K562 (cell line): ENCODE data around the gene INVS. TPM values are rescaled to one million over a fixed set of nuclear protein-coding genes. Genes with fewer than 3 reads are reported as not detected.

ENCODE experiments used
- ATAC-seq: fragments of 200-7000 bp; cut with Tn5 transposase; 3 replicates; pipeline ENCODE4 v1.9.1; 2020; ENCODE audit warnings: moderate library complexity
- BruUV-seq: library from RNA; stranded (reverse); fragments of 400-500 nt; replicated peaks from 2 replicates; lab custom pipeline; 2021; lab: Mats Ljungman, UMichigan
- CTCF ChIA-PET: fragments of 300-600 bp; formaldehyde crosslinking; extraction: SDS; loops from one replicate; lab custom pipeline; 2021; ENCODE audit warnings: low intra/inter-chr PET ratio; lab: Yijun Ruan, JAX
- POLR2A ChIA-PET: fragments of 300-600, 350-650 bp; sonication (Branson Sonifier 250); formaldehyde crosslinking; extraction: SDS; loops from one replicate; lab custom pipeline; 2021; ENCODE audit warnings: antibody characterized with exemption, inconsistent platforms; lab: Yijun Ruan, JAX
- DNase-seq, 4 experiments: peaks; one replicate each; pipeline versions ENCODE4 v3.0.0 to v3.0.0-alpha.2; 2011 to 2018; ENCODE audit warnings: low spot score in 3 of 4, mixed read lengths in 3 of 4; ENCODE audit errors: extremely low read depth in 1 of 4
- FAIRE-seq: peaks from 2 replicates; lab custom pipeline; 2011; peaks lifted over from hg19 to GRCh38; lab: Jason Lieb, UNC
- H2AFZ ChIP-seq: 2 replicates; pipeline ENCODE4 v1.6.0; 2011; ENCODE audit warnings: low read depth, low read length, control low read depth, inconsistent platforms
- H3K27ac ChIP-seq: fragments of 200-600 bp; 3 replicates; pipeline ENCODE4 v1.8.0; 2011; ENCODE audit warnings: low read depth, mild to moderate bottlenecking, control low read depth, inconsistent platforms, low read length, moderate library complexity, mixed read lengths; ENCODE audit errors: extremely low read depth
- H3K27me3 ChIP-seq, 2 experiments: fragments of 300-600 bp in 1 of 2; 2 replicates in 1 of 2; 3 replicates in 1 of 2; pipeline versions ENCODE4 v1.6.0 to v1.8.0; 2011; ENCODE audit warnings: inconsistent platforms in 2 of 2, low read length in 2 of 2, mild to moderate bottlenecking in 1 of 2, mixed read lengths in 1 of 2, moderate library complexity in 1 of 2; ENCODE audit not compliant: control insufficient read depth in 2 of 2, insufficient read depth in 2 of 2
- H3K36me3 ChIP-seq: fragments of 300-600 bp; 3 replicates; pipeline ENCODE4 v1.8.0; 2011; ENCODE audit warnings: mild to moderate bottlenecking, low read length, inconsistent platforms; ENCODE audit not compliant: control insufficient read depth, insufficient read depth
- H3K4me1 ChIP-seq, 2 experiments: fragments of 200-600 bp in 1 of 2; replicated peaks in 1 of 2; 2 replicates in 1 of 2; 3 replicates in 1 of 2; pipeline versions ENCODE4 v1.5.1 to v1.8.0; 2011; ENCODE audit warnings: inconsistent platforms in 2 of 2, low read length in 2 of 2, mild to moderate bottlenecking in 1 of 2, mixed read lengths in 1 of 2, moderate library complexity in 1 of 2; ENCODE audit not compliant: control insufficient read depth in 2 of 2, insufficient read depth in 2 of 2
- H3K4me2 ChIP-seq: 2 replicates; pipeline ENCODE4 v1.6.1; 2011; ENCODE audit warnings: low read length, control low read depth, inconsistent platforms, mixed read lengths; ENCODE audit not compliant: insufficient read depth
- H3K4me3 ChIP-seq: fragments of 200-600 bp; sonication (generic), shearing (Covaris generic); 2 replicates; pipeline ENCODE4 v1.5.1; 2016; ENCODE audit warnings: control low read depth, inconsistent platforms
- H3K79me2 ChIP-seq: fragments of 200-600 bp; 3 replicates; pipeline ENCODE4 v1.8.0; 2011; ENCODE audit warnings: low read length, inconsistent platforms; ENCODE audit not compliant: control insufficient read depth, insufficient read depth
- H3K9ac ChIP-seq, 2 experiments: 2 replicates each; pipeline versions ENCODE4 v1.6.0 to v1.6.1; 2011; ENCODE audit warnings: low read depth in 2 of 2, low read length in 2 of 2, control low read depth in 1 of 2, inconsistent platforms in 1 of 2, mild to moderate bottlenecking in 1 of 2, mixed read lengths in 1 of 2; ENCODE audit not compliant: insufficient read depth in 1 of 2
- H3K9me1 ChIP-seq: one replicate; pipeline ENCODE4 v1.6.0; 2011; ENCODE audit warnings: inconsistent platforms, mild to moderate bottlenecking, low read length, moderate library complexity; ENCODE audit not compliant: control insufficient read depth, insufficient read depth
- H3K9me3 ChIP-seq: replicated peaks from 2 replicates; pipeline ENCODE4 v1.5.1; 2011; ENCODE audit warnings: low read depth, low read length, inconsistent platforms; ENCODE audit not compliant: control insufficient read depth, insufficient read depth
- H4K20me1 ChIP-seq: replicated peaks from 2 replicates; pipeline ENCODE4 v1.6.1; 2011; ENCODE audit warnings: low read length, inconsistent platforms, mixed read lengths; ENCODE audit not compliant: control insufficient read depth, insufficient read depth
- ETV1 ChIP-seq: fragments of 450-650 bp; conservative IDR thresholded peaks from 2 replicates; pipeline ENCODE4 v1.6.1; 2016; ENCODE audit warnings: missing genetic modification characterization, control low read depth, low read depth, missing compliant biosample characterization
- GABPA ChIP-seq: fragments of 200-800 bp; sonication (Bioruptor generic); conservative IDR thresholded peaks from 2 replicates; pipeline ENCODE4 v1.6.1; 2016; ENCODE audit warnings: low read depth, missing genetic modification characterization, missing compliant biosample characterization
- MEIS2 ChIP-seq: fragments of 450-650 bp; IDR thresholded peaks from 2 replicates; pipeline ENCODE4 v1.6.1; 2014; ENCODE audit warnings: mild to moderate bottlenecking; ENCODE audit not compliant: partially characterized antibody
- RAD21 ChIP-seq, 2 experiments: fragments of 250-450 bp in 1 of 2; fragments of 450-650 bp in 1 of 2; sonication (Bioruptor Pico) in 1 of 2; formaldehyde crosslinking in 1 of 2; IDR thresholded peaks in 1 of 2; conservative IDR thresholded peaks in 1 of 2; 2 replicates each; pipeline versions ENCODE4 v1.4.0 to v1.8.0; 2020 to 2022; ENCODE audit warnings: mild to moderate bottlenecking in 2 of 2, moderate library complexity in 1 of 2
- RERE ChIP-seq: sonication (generic); formaldehyde crosslinking; IDR thresholded peaks from 2 replicates; pipeline ENCODE4 v1.8.0; 2023; ENCODE audit warnings: missing genetic modification reagents, mild to moderate bottlenecking, borderline replicate concordance
- SIX5 ChIP-seq, 2 experiments: IDR thresholded peaks; 2 replicates each; pipeline ENCODE4 v1.6.1; 2011; ENCODE audit warnings: low read length in 2 of 2, borderline replicate concordance in 1 of 2, low read depth in 1 of 2, mild to moderate bottlenecking in 1 of 2, moderate library complexity in 1 of 2; ENCODE audit not compliant: insufficient read depth in 1 of 2
- SMC3 ChIP-seq: conservative IDR thresholded peaks from 2 replicates; pipeline ENCODE4 v1.6.1; 2011; ENCODE audit warnings: low read depth, low read length, improper control_type of control experiment; ENCODE audit not compliant: insufficient read depth
- ZNF12 ChIP-seq: sonication (generic); formaldehyde crosslinking; IDR thresholded peaks from 2 replicates; pipeline ENCODE4 v1.4.0; 2020; ENCODE audit warnings: mild to moderate bottlenecking, missing genetic modification reagents
- WGBS: fragments of 100-300 bp; shearing (Covaris generic); methylation state at CpG from one replicate; pipeline ENCODE4 v1.1.6; 2016; ENCODE audit warnings: low coverage, mixed read lengths; ENCODE audit not compliant: insufficient coverage; ENCODE audit errors: missing lambda C conversion rate; 5-methylcytosine and 5-hydroxymethylcytosine counted together
- in situ Hi-C: fragments of 300-500 bp; cut with MboI; formaldehyde crosslinking; loops from 4 replicates; pipeline ENCODE4 v1.15.0; 2018; ENCODE audit warnings: inconsistent platforms, mixed read lengths
- intact Hi-C: fragments of 100-400 bp; cut with micrococcal nuclease; formaldehyde crosslinking; loops from 2 replicates; pipeline ENCODE4 v1.14.2; 2022
- polyA plus RNA-seq, 8 experiments: library from polyadenylated mRNA; depleted of rRNA in 4 of 8; stranded (reverse) in 5 of 8; unstranded in 3 of 8; fragments of >200 nt; fragmentation: Nextera tagmentation in 2 of 8; fragmentation: Illumina TruSeq in 1 of 8; extraction: Ambion mirVana in 2 of 8; extraction: Trizol in 1 of 8; gene quantifications; 2 replicates each; pipeline versions ENCODE4 v1.2.1 to v1.2.3, GENCODE V29; 2011 to 2014; ENCODE audit warnings: inconsistent platforms in 1 of 8, missing spikeins in 1 of 8
- total RNA-seq, 7 experiments: library from RNA; depleted of rRNA in 6 of 7; stranded (reverse); fragments of >200 nt in 6 of 7; fragmentation: Illumina TruSeq in 2 of 7; extraction: Trizol in 2 of 7; gene quantifications; 2 replicates each; pipeline versions ENCODE4 v1.2.1 to v1.2.3, GENCODE V29; 2011 to 2021; ENCODE audit warnings: low replicate concordance in 1 of 7
- TF ChIP-seq, protein P1 (sequence below): fragments of 450-650 bp; IDR thresholded peaks from 2 replicates; pipeline ENCODE4 v1.6.1; 2016
- TF ChIP-seq, protein P2 (sequence below), 2 experiments: IDR thresholded peaks in 1 of 2; conservative IDR thresholded peaks in 1 of 2; 2 replicates each; pipeline ENCODE4 v1.6.1; 2016; ENCODE audit warnings: low read depth in 2 of 2, mild to moderate bottlenecking in 1 of 2, missing compliant biosample characterization in 1 of 2, missing genetic modification characterization in 1 of 2, moderate library complexity in 1 of 2

The INVS gene
- total and polyA plus RNA-seq, 9 of the 15 experiments (the other 6 are each of a cell fraction or from before 2014, with no cell fraction given): 0.77 to 18.5 (median 10.0) TPM

DNA sequence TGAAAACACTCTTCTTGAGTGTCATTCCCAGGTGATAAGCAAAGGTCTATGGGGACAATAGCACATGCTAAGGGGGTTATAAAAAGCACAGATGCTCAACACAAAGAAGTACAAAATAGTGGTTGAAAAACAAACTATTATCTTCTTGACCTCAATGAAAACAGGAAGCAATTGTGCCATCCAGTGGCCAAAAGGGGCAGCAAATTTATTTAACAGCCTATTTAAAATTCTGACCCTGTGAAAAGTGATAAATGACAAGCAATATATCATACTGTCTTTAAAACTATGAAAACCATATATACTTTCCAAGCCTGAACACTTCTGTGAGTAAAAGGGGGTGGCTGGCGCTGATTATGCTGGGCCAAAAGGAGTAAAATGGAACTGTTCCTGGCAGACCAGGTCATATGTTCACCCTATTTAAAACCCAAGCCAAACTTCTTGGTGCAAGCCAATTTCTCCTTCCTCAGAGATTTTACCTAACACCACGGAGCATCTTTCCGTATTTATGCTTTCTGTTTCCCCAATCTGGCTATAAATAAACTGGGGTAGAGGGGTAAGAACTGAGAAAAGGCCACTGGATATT is 224.0 kb downstream of the INVS start:
- DNase-seq (peak; percentile 19 to 57 (median 25)), FAIRE-seq (no peak), ATAC-seq (peak; percentile 72)
- WGBS: 25% methylated on average over 3 of the region's 3 CpGs
- Histone ChIP-seq H3K79me2 (peaks cover 24% of the 10 kb centered on the region), H2AFZ (no peak overlapping the region), H3K27me3 (no peaks in the 10 kb centered on the region), H3K4me1 (no peaks in the 10 kb centered on the region), H3K27ac (no peak overlapping the region), H3K9me3 (no peaks in the 10 kb centered on the region), H3K9me1 (no peaks in the 10 kb centered on the region), H3K36me3 (peaks cover 84% of the 10 kb centered on the region), H3K9ac (no peak overlapping the region), H3K4me3 (no peak overlapping the region), H3K4me2 (no peak overlapping the region), H4K20me1 (no peaks in the 10 kb centered on the region)
- CTCF ChIA-PET: interaction anchor here (1.1 to 1.3 kb wide), 2 partner anchors 295 to 1160 kb away, joined by 4 read pairs; no protein-coding TSS in a partner anchor
- POLR2A ChIA-PET: no interaction called here
- intact Hi-C loops (loop anchor here (2.0 to 10.0 kb wide), 7 partner anchors 101 to 1158 kb away; no protein-coding TSS in a partner anchor), in situ Hi-C loops (loop anchor here (10.0 kb wide), 1 partner anchor 178 kb away; no protein-coding TSS in a partner anchor)
- no TSS peak for BruUV-seq
- TF ChIP-seq, protein P1, sequence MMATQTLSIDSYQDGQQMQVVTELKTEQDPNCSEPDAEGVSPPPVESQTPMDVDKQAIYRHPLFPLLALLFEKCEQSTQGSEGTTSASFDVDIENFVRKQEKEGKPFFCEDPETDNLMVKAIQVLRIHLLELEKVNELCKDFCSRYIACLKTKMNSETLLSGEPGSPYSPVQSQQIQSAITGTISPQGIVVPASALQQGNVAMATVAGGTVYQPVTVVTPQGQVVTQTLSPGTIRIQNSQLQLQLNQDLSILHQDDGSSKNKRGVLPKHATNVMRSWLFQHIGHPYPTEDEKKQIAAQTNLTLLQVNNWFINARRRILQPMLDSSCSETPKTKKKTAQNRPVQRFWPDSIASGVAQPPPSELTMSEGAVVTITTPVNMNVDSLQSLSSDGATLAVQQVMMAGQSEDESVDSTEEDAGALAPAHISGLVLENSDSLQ: peak; percentile 44; the same call in 1 of the 2 replicates
- TF ChIP-seq RERE (CRISPR knock-in tag) (no peak), GABPA (tag) (peak; percentile 46; the same call in 1 of the 2 replicates), MEIS2 (peak; percentile 72), ZNF12 (no peak), SMC3 (peak; percentile 37; the same call in 1 of the 2 replicates), RAD21 (CRISPR knock-in tag; conservative IDR thresholded peaks at IDR 0.05 in 1 of 2, IDR thresholded peaks at IDR 0.05 in 1 of 2) (peak; percentile 25 to 61), SIX5 (IDR thresholded peaks at IDR 0.05; ENCODE audit: borderline replicate concordance in 1 of 2, insufficient read depth in 1 of 2, low read depth in 1 of 2, low read length in 2 of 2) (no peak), ETV1 (tag) (peak; percentile 47; the same call in 1 of the 2 replicates)
- TF ChIP-seq, protein P2, sequence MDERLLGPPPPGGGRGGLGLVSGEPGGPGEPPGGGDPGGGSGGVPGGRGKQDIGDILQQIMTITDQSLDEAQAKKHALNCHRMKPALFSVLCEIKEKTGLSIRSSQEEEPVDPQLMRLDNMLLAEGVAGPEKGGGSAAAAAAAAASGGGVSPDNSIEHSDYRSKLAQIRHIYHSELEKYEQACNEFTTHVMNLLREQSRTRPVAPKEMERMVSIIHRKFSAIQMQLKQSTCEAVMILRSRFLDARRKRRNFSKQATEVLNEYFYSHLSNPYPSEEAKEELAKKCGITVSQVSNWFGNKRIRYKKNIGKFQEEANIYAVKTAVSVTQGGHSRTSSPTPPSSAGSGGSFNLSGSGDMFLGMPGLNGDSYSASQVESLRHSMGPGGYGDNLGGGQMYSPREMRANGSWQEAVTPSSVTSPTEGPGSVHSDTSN (CRISPR knock-in tag; IDR thresholded peaks at IDR 0.05; ENCODE audit: low read depth): no peak
- TF ChIP-seq, protein P2 (tag; conservative IDR thresholded peaks at IDR 0.05; ENCODE audit: low read depth): peak; percentile 82
